ENCODE measurements around the gene C4orf33. TPM values are rescaled to one million over a fixed set of nuclear protein-coding genes. Genes with fewer than 3 reads are reported as not detected.

Gene C4orf33
- total RNA-seq, 3 donors from 2014 or later, result 14.2 to 42.2 (median 23.7) TPM

DNA sequence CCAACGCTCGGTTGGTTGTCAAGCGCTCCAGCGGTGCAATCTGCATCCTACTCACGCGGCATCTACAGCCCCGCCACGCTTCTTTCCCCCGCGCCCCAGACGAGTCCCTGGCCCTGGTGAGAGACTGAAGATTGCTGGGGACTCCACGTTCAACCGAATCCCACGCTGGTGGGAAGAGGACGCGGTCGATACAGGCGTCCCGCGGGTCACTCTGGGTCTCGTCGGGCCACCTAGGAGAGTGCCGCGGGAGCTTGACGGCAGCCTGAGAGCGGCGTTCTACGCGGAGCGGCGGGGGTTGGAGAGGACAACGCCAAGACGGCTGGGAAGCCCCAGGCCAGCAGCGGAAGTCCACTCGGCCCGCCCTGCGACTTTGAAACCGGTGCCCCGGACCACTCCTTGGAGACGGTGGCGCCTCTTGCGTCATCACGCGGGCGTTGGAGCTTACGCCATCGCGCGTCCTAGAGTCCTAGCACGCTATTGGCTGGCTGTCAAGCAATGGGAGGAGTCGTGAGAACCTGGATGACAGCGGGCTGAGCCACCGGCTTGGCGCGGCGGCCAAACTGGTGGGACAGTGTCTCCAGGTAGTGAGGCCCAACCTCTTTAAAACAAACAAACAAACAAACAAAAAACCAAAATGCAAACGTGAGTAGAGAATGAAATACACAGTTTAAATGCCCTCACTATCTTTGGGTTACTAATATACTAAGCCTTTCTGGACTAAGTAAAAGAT is 2.6 kb upstream of the C4orf33 start, which contains the start of gene SCLT1:
Gene SCLT1, minus strand, starts transcription at position 349 of the 730 bp plus-strand sequence. CDS start 436 bp downstream, outside the sequence.
- peaks cover 15% of the 10 kb centered on the region for H3K4me1 ChIP-seq (ENCODE audit: low read depth)

DNA sequence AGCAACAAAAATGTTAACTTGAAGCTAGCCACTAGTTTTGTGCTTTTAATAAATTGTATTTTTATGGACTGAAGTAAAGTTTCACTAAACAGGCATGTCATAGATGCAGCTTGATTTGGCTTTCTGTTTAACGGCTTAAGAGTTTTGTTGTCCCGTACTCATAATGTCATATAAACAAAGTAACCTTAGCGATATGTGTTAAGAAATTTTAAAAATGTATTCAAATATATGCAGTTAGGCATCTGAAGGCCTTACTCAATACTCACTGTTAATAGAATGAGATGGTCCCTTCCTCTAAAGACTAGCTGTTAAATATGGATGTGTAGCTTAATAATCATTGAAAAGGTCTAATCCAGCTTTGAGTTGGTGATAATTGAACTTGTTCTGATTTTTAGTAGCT is 1.6 kb upstream of the C4orf33 start:
- Histone ChIP-seq H3K36me3 (ENCODE audit: low read depth) (no peaks in the 10 kb centered on the region), H3K4me3 (no peak overlapping the region), H3K4me1 (ENCODE audit: low read depth) (peaks cover 15% of the 10 kb centered on the region), H3K9me3 (no peaks in the 10 kb centered on the region)
- DNase-seq, result no peak
- TF ChIP-seq, protein P1, sequence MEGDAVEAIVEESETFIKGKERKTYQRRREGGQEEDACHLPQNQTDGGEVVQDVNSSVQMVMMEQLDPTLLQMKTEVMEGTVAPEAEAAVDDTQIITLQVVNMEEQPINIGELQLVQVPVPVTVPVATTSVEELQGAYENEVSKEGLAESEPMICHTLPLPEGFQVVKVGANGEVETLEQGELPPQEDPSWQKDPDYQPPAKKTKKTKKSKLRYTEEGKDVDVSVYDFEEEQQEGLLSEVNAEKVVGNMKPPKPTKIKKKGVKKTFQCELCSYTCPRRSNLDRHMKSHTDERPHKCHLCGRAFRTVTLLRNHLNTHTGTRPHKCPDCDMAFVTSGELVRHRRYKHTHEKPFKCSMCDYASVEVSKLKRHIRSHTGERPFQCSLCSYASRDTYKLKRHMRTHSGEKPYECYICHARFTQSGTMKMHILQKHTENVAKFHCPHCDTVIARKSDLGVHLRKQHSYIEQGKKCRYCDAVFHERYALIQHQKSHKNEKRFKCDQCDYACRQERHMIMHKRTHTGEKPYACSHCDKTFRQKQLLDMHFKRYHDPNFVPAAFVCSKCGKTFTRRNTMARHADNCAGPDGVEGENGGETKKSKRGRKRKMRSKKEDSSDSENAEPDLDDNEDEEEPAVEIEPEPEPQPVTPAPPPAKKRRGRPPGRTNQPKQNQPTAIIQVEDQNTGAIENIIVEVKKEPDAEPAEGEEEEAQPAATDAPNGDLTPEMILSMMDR (IDR thresholded peaks at IDR 0.05), result no peak
- intact Hi-C loops (cut with DNase I, micrococcal nuclease), result no loop called here
- no peak for ATAC-seq

More for the DNA sequence above, 2.6 kb upstream of the C4orf33 start, which contains the start of gene SCLT1:
- Histone ChIP-seq H3K36me3 (ENCODE audit: low read depth) (no peaks in the 10 kb centered on the region), H3K4me3 (peak within 1 kb of the TSS; percentile 82), H3K9me3 (no peaks in the 10 kb centered on the region)
- peak; percentile 99 to 100 (median 99) for DNase-seq
- ATAC-seq, result peak; percentile 98
- intact Hi-C loops (cut with DNase I, micrococcal nuclease), result no loop called here
- TF ChIP-seq, protein P1 (IDR thresholded peaks at IDR 0.05), result no peak

DNA sequence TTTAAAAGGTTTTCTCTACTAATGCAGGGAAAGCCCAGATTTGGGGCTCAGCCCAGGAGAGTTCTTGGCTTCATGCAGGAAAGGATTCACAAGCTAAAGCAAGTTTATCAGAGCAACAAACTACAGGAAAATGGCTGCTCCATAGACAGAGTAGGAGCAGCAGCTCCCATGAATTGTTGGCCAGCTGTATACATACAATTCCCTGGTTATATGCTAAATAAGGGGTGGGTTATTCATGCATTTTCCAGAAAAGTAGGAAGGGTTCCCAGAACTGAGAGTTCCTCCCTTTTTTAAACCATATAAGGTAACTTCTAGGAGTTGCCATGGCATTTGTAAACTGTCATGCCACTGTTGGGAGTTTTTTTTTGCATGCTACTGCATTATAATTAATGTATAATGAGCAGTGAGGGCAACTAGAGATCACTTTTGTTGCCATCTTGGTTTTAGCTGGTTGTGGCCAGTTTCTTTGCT is 2.6 kb downstream of the C4orf33 start:
- intact Hi-C loops (cut with DNase I, micrococcal nuclease), result no loop called here
- H3K4me3 ChIP-seq, result no peak overlapping the region
- no peaks in the 10 kb centered on the region for H3K9me3 ChIP-seq
- TF ChIP-seq, protein P1 (IDR thresholded peaks at IDR 0.05), result no peak
- peaks cover 3% of the 10 kb centered on the region for H3K4me1 ChIP-seq (ENCODE audit: low read depth)
- DNase-seq (no peak), ATAC-seq (no peak)
- H3K36me3 ChIP-seq (ENCODE audit: low read depth), result no peaks in the 10 kb centered on the region

DNA sequence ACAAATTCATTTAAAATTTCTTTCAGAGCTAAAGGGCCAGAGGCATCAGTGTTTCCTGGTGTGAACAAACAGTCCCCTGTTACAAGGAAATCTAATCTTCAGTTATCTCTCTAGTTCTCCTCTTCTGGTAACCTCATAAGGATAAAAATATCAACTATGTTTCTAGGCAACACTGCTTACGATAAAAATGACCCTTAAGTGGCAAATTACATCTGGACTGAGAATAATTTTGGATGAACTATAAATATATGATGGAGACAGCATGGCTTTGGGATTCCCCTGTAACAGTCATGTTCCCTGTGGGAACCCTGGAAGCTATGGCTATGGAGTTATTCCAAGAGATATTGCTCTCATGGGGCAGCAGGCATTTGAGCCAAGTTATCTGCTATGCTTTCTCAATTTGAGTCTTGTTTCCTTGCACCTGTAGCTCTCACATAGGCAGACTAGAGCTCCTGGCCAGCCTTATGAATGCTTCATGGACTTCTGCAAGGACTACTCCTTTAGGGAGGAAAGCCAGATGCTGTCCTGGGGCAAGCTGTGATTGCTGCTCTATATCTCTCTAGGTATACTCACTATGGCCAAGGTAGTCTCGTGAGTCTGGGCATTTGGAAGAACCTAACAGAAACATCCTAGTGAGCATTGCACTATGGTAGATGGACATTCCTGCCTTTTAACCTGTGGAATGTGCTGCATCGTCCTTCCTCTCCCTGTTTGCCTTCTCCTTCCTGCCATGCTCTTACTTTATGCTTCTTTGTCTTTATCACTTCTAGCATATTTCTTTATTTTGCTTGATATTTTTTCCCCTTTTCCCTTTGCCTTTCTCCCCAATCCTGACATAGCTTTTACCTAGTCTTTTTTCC is 14.2 kb downstream of the C4orf33 start:
- intact Hi-C loops (cut with DNase I, micrococcal nuclease), result no loop called here
- H3K36me3 ChIP-seq (ENCODE audit: low read depth), result no peaks in the 10 kb centered on the region
- H3K4me1 ChIP-seq (ENCODE audit: low read depth), result no peaks in the 10 kb centered on the region
- no peaks in the 10 kb centered on the region for H3K9me3 ChIP-seq
- no peak for ATAC-seq
- H3K4me3 ChIP-seq, result no peak overlapping the region
- DNase-seq, result no peak
- TF ChIP-seq, protein P1 (IDR thresholded peaks at IDR 0.05), result no peak

DNA sequence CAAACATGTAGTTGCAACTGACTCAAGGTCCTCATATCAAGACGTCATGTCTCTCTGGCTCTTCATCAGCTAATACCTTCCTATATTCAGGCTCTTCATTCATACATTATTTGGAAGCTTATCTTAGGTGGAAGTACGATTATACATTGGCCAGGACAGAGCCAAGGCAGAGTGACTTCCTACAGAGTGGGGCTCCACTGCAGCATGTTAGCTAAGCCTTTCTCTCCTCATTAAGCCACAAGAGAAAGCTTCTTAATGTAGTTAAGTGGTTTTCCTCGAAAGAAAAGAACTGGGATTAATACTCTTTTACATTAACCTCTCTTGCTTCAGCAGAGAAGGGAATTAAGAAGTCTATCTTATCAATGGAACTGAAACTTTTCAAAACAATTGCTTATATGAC is 15.0 kb downstream of the C4orf33 start:
- no peak overlapping the region for H3K4me3 ChIP-seq
- no peaks in the 10 kb centered on the region for H3K36me3 ChIP-seq (ENCODE audit: low read depth)
- no peak for DNase-seq
- no peak for ATAC-seq
- intact Hi-C loops (cut with DNase I, micrococcal nuclease), result no loop called here
- no peaks in the 10 kb centered on the region for H3K9me3 ChIP-seq
- no peaks in the 10 kb centered on the region for H3K4me1 ChIP-seq (ENCODE audit: low read depth)
- TF ChIP-seq, protein P1 (IDR thresholded peaks at IDR 0.05), result no peak
